NCI-H2196 treated with DMSO at 0.1 percent for 48 hours (cell line): Measurements from ENCODE around the gene NUBPL.
"Not testable (repeated sequence)": the region's sequence is repeated elsewhere in the genome, so short reads cannot be mapped to it uniquely, and the experiment has no call there.

ENCODE experiments used
- DNase-seq: peaks from one replicate; lab custom pipeline; 2025; ENCODE audit not compliant: unreplicated experiment; lab: John Stamatoyannopoulos, UW

The NUBPL gene

DNA sequence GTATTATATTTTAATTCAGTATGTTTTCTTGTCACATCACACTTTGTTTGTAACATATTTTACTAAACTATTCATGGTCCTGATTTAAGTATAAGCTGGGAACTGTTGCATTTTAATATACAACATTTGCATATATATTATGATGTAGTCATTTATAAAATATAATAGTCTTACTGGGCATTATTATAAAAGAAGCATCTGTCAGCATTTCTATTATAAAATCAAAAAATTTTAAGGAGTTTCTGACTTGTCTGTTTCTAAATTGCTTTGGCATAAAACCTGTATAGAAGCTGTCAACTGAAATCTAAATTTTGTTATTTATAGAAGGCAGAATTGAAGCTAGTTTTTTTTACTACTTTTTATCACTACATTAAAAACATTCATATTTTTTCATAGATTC is 166.6 kb downstream of the NUBPL start:
- no peak for DNase-seq

DNA sequence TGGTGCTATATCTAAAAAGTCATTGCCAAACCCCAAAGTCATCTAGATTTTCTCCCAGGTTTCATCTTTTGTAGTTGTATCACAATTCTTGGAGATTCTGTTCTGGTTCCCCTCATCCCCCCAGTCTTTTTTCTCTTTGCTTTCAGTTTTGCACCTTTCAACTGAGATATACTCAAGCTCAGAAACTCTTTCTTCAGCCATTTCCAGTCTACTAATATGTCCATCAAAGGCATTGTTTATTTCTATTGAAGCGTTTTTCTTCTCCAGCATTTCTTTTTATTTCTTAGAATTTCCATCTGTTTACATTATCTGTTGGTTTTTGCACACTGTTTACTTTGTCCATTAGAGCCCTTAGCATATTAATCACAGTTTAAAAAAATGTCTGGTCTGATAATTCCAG is 179.5 kb downstream of the NUBPL start:
- DNase-seq, result no peak

DNA sequence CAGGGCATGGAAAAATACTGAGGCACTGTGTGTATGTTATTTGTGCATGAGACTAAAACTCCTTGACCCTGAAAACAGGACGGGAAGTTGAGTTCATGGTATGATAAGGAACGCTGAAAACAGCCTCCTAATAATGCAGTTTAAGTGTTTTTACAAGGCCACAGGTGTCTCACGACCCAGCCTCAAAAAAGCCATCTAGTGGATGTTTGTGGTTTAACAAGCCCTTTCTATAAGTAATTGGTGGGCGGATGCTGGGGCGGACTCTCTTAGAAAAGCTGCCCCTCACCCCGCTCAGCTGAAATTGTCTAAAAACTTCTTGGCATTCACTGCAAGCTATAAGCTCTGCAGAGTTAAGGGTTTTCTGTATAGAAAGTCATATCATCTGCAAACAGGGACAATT is 184.5 kb downstream of the NUBPL start:
- no peak for DNase-seq

DNA sequence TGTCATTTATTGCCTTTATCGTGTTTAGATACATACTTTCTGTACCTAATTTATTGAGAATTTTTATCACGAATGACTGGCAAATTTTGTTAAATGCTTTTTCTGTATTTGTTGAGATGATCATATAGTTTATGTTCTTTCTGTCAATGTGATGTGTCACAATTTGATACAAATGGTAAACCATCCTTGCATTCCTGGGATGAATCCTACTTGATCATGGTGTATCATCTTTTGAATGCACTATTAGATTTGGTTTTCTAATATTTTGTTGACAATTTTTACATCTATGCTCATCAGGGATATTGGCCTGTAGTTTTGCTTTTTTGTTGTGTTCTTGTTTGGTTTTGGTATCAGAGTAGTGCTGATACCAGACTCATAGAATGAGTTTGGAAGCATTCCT is 185.1 kb downstream of the NUBPL start:
- DNase-seq, result no peak

DNA sequence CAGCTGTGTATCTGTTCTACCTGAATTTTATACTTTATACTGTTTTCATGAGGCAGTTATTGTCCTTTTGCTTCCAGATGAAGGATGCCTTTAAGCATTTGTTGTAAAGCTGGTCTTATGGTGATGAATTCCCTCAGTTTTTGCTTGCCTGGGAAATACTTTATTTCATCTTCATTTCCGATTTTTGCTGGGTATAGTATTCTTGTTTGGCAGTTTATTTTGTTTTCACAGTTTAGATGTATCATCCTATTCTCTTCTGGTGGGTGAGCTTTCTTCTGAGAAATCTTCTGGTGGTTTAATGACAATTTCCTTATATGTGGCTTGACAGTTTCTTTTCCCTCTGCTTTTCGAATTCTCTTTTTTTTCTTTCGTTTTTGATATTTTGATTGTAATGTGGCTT is 188.1 kb downstream of the NUBPL start:
- DNase-seq, result no peak

DNA sequence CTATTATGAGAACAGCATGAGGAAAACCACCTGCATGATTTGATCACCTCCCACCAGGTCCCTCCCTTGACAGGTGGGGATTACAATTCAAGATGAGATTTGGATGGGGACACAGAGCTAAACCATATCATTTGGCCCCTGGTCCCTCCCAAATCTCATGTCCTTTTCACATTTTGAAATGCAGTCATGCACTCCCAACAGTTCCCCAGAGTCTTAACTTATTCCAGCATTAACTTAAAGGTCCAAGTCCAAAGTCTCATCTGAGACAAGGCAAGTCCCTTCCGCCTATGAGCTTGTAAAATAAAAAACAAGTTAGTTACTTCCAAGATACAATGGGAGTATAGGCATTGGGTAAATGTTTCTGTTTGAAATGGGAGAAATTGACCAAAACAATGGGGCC is 189.8 kb downstream of the NUBPL start:
- not testable (repeated sequence) for DNase-seq

DNA sequence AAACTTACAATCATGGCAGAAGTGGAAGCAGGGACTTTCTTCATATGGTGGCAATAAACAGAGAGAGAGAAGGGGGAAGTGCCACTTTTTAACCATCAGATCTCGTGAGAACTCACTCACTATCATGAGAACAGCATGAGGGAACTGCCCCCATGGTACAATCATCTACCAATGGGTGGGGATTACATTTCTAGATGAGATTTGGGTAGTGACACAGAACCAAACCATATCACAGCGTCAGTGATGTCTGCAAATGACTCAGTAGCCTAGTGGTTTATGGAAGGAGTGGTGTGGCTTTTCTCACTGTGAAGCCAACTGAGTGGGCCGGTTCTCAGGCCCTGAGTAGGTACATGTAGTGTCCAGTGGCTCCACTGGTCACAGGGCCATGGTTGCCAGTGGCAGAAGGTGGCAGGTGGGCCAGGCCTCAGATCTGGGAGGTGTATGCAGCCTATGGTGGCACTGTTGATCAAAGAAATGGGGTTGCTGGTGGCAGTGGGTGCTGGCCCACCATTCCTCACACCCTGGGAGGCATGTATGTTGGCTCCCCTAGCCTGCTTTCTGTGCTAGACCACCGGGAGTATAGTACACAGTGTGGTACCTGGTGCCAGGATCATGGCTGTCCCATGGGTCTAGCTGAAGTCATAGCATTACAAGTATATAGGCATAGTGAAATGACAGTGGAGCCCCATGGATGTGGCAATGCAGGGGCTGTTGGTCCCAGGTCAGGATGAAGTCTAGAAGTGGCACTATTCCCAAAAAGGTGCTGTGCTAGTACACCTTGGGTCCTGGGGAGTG is 191.9 kb downstream of the NUBPL start:
- no peak for DNase-seq

DNA sequence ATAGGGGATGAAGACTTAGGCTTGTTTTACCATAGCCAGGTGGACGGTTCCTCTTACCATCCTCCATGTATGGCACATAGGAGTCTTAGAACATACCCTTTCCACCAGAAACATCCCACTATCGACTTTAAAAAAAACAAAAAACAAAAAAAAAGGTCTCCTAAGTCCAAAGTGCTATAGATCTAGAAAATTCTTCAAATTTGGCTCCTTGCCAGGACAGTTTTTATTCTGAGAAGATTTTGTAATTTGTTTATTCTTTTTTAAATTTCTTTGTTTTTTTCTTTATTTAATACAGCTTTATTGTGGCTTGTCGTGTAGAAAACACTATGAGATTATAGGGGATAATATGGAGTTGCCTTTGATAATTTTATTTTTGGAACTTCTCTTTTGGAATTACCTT is 197.7 kb downstream of the NUBPL start:
- no peak for DNase-seq

DNA sequence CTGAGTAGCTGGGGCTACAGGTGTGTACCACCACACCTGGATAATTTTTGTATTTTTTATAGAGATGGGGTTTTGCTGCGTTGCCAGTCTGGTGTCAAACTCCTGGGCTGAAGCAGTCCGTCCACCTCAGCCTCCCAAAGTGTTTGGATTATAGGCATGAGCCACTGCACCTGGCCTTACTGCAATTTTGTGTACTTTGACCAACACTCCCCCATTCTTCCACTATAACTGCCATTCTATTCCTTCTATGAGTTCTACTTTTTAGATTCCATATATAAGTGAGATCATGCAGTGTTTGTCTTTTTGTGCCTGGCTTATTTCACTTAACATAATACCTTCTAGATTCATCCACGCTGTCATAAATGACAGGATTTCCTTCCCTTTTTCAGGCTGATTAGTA is 199.1 kb downstream of the NUBPL start:
- DNase-seq, result no peak

DNA sequence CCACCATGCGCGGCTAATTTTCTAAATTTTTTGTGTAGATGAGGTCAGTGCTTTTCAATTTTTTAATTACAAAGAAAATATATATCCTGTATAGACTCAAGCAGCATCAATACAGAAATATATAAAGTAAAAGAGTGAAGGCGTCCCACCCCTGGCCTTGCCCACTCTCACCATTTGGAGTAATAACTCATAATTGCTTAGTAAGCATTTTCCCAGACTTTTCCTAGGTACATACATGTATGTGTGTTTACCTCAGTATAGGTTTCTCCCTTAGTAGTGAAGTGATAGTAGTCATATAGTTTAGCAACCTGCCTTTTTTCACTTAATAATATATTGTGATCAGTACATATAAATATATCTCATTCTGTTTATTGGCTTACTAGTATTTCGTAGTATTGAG is 200.1 kb downstream of the NUBPL start:
- DNase-seq, result no peak

DNA sequence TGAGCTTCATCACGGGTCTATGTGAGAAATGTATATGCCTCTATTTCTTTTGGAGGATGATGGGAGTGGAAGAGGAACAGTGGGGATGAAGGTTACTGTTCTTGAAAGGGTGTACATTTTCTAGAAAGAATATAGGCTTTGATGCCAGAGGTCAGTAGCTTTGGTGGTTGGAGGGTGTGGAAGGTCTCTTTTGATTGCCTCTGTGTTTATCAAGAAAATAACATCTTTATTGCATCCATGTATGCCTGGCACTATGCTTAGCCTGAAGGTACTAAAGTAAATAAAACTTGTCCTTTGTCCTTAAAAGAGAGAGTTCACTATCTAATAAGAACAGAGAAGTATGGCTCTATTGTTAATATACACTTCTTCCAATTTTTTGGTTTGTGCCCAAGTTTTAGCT is 201.8 kb downstream of the NUBPL start:
- DNase-seq, result no peak

DNA sequence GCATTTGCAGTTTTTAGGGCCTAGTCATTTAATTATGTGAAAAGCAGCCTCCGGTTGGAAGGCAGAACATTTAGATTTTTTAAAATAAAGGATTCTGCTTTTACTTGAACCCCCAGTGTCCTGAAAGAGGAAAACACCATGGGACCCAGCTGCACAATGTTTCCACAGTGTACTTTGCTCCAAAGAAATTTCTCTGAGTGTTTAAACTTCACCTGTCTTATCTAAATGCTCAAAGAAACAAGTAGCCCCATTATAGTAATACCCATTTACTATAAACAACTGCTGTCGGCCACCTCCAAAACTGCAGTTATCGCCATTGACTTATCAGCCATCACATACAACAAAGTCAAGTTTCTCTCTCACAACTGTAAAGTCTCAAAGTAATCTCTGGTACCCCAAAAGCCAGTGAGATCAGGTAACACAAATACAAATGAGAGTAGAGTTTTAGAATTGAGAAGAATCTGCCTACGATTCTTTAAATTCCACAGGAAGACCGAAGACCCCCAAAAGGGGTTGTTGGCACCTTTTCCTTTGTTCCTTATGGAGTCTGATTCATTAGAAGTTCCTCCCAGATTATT is 205.2 kb downstream of the NUBPL start:
- no peak for DNase-seq

DNA sequence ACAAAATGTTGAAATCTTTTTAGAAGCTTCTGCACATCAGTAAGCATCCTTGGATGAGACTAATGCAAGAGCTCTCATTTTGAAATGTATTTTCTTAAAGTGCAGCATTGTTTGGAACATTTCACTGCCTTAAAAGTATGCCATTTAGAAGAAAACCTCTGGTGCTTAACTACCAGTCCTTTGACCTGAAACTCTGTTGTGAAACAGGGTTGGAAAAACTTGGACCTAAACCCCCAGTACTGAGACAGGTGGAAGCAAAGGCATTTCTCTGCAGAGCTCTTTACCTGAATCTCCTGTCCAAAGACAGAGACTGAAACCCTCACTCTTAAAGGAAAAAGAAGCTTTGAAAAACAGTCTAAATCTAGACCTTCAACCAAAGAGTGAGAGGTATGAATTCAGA is 207.2 kb downstream of the NUBPL start:
- DNase-seq, result no peak

DNA sequence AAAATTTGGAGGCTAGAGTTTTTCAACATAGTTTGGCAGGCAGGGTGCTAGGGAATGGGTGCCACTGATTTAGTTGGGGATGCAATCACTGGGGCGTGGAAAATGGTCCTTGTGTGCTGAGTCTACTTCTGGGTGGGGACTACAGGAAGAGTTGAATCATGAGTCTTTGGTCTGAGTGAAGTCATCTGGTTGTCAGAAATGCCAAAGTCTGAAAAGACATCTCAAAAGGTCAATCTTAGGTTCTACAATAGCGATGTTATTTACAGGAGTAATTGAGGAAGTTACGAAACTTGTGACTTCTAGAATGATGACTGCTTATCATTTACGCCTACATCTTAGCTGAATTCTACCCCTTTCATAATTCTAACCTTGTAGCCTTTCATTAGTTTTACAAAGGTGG is 209.1 kb downstream of the NUBPL start:
- DNase-seq, result no peak

DNA sequence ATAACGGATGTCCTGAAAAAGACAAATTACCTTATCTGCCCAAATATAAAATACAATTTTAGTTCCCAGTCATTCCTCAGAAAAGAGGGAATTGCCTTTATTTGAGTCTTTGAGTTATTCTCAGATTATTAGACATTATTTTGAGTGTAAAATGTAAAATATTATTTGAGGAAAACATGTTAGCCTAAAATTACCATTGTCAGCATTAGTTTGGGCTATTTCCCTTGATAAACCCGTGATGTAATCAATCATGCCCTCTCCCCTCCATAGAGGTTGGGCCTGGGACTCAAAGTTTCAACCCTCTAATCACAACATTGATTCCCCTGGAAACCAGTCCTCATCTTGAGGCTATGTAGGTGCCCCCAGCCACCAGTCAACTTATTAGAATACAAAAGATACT is 213.4 kb downstream of the NUBPL start:
- no peak for DNase-seq

DNA sequence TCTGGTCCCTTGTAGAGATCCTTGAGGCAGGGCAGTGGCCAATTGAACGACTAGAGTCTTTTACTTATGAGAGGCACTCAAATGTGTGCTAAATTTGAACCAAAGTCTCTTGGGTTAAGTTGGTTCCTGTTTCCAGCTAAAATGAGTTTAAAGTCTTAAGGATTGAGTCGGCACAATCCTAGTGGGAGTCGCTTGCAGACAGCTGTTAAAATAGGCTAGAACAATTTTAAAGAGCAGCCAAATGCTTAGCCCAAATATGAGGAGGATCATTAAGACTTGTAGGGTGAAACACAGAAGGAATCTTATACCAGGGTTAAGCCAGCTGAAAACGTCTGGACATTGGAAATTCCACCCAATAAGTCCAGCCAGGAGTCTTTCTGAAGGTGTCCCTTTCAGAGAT is 216.1 kb downstream of the NUBPL start:
- no peak for DNase-seq

DNA sequence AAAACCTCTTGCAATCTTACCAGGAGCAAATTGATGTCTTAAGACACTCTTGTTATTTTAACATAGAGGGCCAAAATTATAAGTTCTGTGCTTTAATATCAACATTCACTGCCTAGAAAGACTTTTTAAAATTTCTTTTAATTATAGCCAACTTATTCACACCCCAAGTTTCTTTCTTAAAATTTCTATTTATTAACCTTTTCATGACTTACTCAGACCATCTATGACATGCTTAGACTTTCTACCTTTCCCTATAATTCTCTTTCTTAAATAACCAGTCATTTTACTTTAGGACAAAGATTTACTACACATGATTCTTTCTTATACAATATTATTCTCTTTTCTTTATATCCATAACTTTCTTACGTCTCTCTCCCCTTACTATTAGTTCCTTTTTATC is 220.4 kb downstream of the NUBPL start:
- no peak for DNase-seq

DNA sequence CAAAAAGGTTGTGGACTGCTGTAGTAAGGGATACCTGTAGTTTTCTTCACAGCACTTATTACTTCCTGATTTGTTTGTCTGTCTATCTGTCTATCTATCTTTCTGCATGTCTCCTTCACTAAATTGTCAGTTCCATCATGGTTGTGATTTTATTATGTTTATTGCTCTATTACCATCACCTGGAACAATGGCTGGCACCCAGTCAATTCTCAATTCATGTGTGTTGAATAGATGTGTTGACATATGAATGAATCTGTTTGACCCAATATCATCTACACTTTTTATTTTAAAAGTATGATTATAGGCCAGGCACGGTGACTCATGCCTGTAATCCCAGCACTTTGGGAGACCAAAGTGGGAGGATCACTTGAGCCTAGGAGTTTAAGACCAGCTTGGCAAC is 224.4 kb downstream of the NUBPL start:
- DNase-seq, result no peak

DNA sequence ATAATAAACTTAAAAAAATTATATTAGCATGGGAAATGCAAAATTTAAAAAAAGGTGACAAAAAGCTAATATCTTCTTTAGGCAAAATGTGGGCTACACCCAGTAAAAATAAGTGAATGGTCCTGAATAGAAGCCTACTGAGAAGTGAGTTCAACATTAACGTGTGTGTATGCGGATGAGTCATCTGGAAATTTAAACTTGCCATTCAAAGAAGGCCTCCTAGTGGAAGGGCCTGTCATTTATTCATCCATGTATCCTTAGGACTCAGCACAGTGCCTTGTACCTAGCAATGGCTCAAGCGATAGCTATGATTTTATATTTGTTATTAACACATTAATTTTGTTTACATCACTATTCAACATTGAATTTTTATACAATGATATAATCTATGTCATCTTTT is 226.2 kb downstream of the NUBPL start:
- DNase-seq, result no peak

DNA sequence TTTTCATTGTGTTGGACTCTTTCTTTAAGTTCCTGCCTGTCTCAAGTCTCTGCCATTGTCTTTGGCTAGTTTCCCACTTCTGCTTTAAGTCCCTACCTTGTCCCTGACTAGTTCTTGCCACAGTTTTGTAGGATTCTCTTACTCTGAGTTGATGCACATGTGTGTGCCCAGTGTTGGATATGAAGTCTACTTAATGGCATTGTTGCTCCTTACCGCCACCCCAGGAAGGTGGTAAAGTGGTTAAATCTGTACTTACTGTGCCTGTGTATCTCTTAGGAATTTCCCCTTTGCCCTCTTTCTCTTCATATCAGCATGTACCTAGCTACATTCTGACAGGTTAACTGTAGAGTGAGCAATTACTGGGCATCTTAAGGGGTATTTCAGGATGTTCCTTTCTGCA is 227.1 kb downstream of the NUBPL start:
- no peak for DNase-seq

DNA sequence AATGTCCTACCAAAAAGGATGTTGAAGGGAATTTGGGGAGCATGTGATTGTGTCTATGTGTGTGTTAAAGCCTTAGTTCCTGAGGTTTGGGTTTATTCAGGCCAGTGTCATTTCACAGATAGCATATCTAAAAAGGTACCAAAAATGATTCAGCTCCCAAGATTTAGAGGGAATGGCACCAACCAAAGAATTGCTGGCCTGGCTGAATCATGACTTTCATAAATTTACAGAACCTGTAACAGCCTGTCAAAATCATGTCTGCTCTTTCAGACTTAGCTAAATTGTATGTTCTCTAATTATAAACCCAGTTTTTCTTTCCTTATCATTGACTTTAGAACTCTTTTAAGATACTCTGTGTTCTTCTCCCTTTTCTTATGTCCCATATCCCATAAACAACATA is 231.5 kb downstream of the NUBPL start:
- no peak for DNase-seq

DNA sequence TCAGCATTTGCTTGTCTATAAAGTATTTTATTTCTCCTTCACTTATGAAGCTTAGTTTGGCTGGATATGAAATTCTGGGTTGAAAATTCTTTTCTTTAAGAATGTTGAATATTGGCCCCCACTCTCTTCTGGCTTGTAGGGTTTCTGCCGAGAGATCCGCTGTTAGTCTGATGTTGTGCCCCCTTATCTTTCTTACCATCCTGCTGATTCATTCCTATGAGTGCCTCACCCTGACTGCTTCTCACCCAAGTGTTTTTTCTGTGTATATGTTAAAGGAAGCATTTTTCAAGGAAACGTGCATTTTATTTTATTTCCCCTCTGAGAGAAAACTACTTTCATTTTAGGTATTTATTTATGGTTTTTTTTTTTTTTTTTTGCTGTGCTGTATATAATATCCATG is 236.7 kb downstream of the NUBPL start:
- not testable (repeated sequence) for DNase-seq

DNA sequence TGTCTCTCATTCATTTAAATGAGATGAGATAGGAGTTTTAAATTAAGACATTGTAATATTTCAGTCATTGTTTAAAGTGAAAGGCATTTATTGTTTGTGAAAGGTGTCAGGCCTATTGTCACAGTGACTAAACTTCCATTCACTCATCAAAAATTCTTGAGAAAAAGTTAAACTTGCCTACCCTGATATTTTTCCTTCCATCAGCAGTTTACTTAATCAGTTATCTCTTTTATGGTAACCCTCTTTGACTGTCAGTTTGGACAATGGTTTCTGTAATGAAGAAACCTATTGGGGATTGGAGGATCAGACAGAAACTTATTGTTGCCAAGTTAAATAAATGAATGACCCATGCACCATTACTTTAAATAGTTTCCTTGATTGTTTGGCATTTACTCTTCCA is 241.6 kb downstream of the NUBPL start:
- DNase-seq, result no peak
